GM19043 (cell line): ENCODE measurements around the gene FKTN.

ENCODE experiments used
- ATAC-seq: cut with Tn5 transposase; IDR thresholded peaks from one replicate; pipeline ENCODE4 v1.9.1; 2021; ENCODE audit warnings: low read depth; ENCODE audit not compliant: unreplicated experiment

FKTN gene

DNA sequence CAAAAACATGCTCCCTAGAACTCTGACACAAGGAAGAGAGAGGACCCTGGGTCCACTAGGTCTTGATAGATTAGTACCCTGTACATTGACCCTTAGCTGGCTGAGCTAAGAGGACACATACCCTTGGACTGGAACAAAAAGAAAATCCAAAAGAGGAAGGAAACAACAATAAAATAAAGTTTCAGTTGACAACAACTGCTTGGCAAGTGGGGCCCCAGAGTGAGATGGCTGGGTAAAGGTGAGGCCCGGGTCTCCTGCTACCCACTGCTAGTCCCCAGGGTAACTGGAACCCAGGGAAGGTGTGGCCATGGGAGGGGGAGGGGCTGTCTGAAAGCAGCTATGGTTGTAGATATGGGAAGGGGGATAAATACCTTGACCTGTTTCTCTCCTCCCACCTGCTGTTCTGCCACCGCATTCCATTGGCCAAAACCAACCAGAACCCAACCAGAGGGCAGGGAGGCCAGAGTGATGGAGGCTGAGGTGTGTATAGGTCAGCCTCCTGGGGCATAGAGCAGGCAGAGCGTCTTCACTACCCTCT lies 116.0 kb downstream of the FKTN start:
- no peak for ATAC-seq

DNA sequence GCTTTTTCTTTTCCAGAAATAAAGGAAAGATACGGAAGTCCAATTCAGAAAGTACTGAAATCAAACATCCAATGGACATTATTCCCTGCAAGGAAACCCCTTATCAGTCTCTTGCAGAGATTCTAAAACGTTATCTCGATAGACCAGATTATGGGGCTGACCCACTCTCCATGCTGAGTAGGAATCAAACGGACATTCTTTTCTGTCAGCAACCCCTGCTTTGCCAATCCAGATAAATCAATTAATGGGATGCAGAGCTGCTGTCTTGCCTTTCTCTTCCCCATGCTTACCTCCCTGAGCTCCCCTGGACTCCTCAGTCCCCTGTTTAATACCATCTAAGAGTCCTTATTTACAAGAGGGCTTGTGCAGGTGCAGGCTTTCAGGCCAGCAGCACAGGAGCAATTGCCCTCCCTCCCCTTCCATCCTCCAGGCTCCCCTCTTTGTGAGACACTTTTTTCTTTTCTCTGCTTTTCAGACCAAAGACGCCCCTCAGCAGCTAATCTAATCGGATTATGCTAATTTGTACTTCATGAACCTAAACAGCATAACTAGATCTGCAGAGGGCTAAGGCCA lies 118.5 kb downstream of the FKTN start:
- ATAC-seq, result no peak

DNA sequence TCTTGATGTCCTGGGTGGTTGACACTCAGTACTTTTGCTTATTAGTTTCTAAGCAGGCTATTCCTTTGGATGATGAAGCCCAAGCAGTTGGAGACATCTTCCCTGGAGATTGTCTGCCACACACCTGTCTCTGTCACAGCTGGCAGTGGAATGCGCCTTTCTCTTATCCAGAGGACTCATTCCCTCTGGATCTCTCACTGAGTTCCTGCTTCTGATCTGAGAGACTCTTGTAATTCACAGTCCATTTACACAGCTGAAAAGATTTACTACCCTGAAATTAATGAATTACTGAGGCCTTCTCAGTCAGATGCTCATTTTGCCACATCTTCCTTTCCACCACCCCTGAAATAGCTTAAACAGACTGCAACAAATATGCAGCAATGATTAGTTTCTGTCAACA lies 120.2 kb downstream of the FKTN start:
- no peak for ATAC-seq

DNA sequence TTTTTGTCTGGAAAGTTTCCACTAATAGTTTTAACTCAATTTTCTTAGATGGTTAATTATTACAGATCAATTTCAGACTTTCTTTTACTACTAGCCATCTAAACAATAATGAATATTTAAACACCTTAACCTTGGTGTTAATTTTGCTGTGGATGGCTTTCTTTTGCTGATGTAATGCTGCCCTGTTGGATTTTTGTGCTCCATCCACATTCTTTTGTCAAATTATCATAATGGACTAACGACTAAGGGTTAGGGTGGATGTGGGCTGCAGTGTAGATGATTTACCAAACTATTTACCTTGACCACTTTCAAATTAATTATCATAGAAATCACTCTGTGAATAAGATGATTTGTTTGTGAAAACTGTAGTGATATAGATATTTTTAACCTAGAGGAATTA lies 120.8 kb downstream of the FKTN start:
- no peak for ATAC-seq

DNA sequence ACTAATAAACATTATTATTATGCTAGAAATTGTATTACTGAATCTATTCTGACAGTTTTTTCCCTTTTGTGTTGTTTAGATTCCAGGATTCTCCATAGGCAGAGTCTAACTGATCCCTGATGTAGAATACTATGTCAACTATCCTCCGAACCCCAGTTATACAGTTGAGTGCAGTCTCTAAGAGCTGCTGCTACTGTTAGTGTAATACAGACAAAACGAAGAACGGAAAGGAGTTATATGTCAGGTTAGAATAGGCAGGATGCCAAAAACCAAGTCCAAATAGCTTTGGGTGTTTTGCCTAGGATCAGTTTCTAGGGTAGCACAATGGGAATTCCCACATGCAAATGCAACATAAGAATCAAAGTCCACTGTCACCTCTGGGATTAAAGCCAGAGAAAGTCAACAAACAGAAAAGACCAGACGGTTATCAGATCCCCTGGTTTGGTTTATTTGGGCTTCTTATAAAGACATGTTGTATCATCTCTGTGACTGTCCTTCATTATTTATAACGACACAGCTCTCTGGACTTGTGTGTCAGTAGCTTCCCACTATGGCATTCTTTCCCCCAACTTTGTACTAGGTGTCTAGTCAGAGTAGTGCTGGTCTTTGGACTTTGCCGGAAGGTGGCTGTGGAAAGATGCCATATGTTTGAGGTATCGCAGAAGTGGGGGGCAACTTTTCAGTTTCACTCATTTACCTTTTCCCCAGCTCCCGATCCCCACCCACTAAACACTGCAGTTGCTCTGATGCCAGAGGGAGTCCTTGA lies 121.5 kb downstream of the FKTN start:
- no peak for ATAC-seq

DNA sequence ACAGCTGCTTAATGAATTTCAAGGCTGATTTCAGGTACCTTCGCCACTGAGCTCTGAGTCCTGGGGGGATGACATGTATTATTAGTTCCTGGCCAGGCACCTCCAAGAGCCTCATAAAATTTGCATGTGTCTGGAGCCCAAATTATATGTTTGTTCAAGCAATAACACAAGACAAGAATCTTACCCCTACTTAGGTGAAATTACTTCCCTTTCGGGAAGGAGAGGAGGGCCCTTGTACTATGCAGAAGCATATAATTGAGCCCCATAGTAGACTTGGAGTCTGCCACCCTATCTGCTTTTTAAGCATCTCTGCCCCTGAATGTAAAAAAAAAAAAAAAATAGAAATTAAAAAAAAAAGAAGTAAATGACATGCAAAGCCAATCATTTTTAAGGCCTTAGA lies 123.4 kb downstream of the FKTN start:
- no peak for ATAC-seq

DNA sequence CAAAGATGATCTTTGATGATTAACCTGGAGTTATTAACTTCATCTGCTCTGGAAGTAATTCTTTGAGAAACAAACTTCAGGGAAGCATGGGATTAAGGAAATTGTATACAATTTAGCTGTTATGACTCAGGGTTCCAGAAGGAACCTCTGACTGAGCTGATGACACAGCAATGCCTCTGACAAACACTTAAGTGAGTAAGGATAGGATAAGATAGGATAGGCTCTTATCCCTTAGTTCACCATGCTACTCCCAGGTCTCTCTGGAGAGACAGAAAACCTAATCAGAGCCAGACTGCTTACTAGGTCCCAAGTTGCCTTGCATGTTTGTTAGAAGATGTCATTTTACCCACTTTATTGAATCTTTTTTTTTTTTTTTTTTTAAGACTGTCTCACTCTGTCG lies 123.8 kb downstream of the FKTN start:
- ATAC-seq, result no peak

DNA sequence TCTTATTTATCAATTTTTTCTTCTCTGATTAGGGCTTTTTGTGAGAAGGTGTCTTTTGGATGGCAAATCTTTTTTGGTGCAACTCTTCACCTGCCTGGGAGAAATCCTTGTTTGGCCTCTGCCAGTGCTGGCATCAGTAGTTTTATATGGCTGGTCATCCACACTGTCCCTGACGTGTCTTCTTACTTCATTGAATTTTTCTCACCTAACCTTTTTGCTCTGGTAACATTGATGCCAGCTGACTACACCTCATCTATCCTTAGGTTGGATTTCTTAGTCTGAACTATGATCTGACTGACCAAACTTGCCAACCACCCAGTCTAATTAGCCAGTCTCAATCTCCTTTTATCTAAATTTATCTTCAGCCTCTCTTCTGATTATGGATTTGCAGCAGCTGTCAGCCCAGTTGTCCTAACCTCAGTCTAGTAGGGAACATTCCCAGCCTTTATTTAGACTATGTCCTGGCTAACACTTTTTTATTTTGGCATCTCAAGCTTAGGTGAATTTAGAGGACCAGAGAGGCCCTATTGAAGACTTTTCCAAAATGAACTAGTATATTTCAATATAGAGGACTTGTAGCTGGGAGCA lies 125.9 kb downstream of the FKTN start:
- ATAC-seq, result no peak

DNA sequence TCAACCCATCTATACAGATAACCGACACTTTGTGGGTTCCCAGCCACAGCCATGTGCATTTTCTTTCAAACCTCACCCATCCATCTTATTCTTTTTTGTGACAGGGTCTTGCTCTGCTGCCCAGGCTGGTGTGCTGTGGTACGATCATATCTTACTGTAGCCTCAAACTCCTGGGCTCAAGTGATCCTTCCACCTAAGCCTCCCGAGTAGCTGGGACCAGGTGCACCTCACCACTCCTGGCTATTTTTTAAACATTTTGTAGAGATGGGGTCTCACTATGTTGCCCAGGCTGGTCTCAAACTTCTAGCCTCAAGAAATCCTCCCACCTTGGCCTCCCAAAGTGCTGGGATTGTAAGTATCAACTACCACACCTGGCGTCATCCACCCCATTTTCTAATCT lies 129.0 kb downstream of the FKTN start:
- ATAC-seq, result no peak
